HepG2 (cell line): ENCODE measurements around the gene KNL1. TPM values are rescaled to one million over a fixed set of nuclear protein-coding genes. Genes with fewer than 3 reads are reported as not detected.

Experiments
- CAMTA2 ChIP-seq: sonication (generic); formaldehyde crosslinking; IDR thresholded peaks from 2 replicates; pipeline ENCODE4 v1.4.0; 2020; ENCODE audit warnings: mild to moderate bottlenecking, missing genetic modification reagents, borderline replicate concordance
- CREM ChIP-seq, 2 experiments: sonication (generic) in 1 of 2; formaldehyde crosslinking in 1 of 2; IDR thresholded peaks; 2 replicates each; pipeline versions ENCODE4 v1.4.0 to v1.6.1; 2016 to 2020; ENCODE audit warnings: antibody characterized with exemption in 1 of 2, mild to moderate bottlenecking in 1 of 2, missing genetic modification reagents in 1 of 2
- FOSL2 ChIP-seq: sonication (generic); formaldehyde crosslinking; IDR thresholded peaks from 2 replicates; pipeline ENCODE4 v1.4.0; 2020; ENCODE audit warnings: missing genetic modification reagents
- GATAD1 ChIP-seq: IDR thresholded peaks from 2 replicates; pipeline ENCODE4 v1.6.1; 2016; ENCODE audit warnings: missing genetic modification reagents, missing compliant biosample characterization
- MLLT10 ChIP-seq: sonication (generic); formaldehyde crosslinking; IDR thresholded peaks from 2 replicates; pipeline ENCODE4 v1.4.0; 2020; ENCODE audit warnings: missing genetic modification reagents
- NFYB ChIP-seq: sonication (generic); formaldehyde crosslinking; IDR thresholded peaks from 2 replicates; pipeline ENCODE4 v1.4.0; 2020; ENCODE audit warnings: missing genetic modification reagents
- PRPF4 ChIP-seq: fragments of 200-400 bp; formaldehyde crosslinking; IDR thresholded peaks from 2 replicates; pipeline ENCODE4 v1.6.1; 2016; ENCODE audit warnings: low read length, low read depth; ENCODE audit not compliant: poor library complexity, severe bottlenecking
- SATB2 ChIP-seq: sonication (generic); formaldehyde crosslinking; IDR thresholded peaks from 2 replicates; pipeline ENCODE4 v1.5.0; 2020; ENCODE audit warnings: missing genetic modification reagents
- SOX5 ChIP-seq: IDR thresholded peaks from 2 replicates; pipeline ENCODE4 v1.6.1; 2016; ENCODE audit warnings: borderline replicate concordance
- TRIM24 ChIP-seq: sonication (generic); formaldehyde crosslinking; IDR thresholded peaks from 2 replicates; pipeline ENCODE4 v1.8.0; 2022; ENCODE audit warnings: mild to moderate bottlenecking, missing genetic modification reagents
- ZFYVE20 ChIP-seq: sonication (generic); formaldehyde crosslinking; IDR thresholded peaks from 2 replicates; pipeline ENCODE4 v1.8.0; 2023; ENCODE audit warnings: low read depth, mild to moderate bottlenecking, moderate library complexity, missing genetic modification reagents, borderline replicate concordance
- ZNF143 ChIP-seq: sonication (generic); formaldehyde crosslinking; IDR thresholded peaks from 2 replicates; pipeline ENCODE4 v1.4.0; 2020; ENCODE audit warnings: missing genetic modification reagents
- ZNF224 ChIP-seq: sonication (generic); formaldehyde crosslinking; IDR thresholded peaks from 2 replicates; pipeline ENCODE4 v1.5.0; 2020; ENCODE audit warnings: mild to moderate bottlenecking, missing genetic modification reagents
- ZNF260 ChIP-seq: sonication (generic); formaldehyde crosslinking; IDR thresholded peaks from 2 replicates; pipeline ENCODE4 v1.4.0; 2020; ENCODE audit warnings: missing genetic modification reagents, low read depth, mild to moderate bottlenecking, borderline replicate concordance
- ZNF547 ChIP-seq: sonication (generic); formaldehyde crosslinking; IDR thresholded peaks from 2 replicates; pipeline ENCODE4 v1.5.1; 2020; ENCODE audit warnings: mild to moderate bottlenecking, missing genetic modification reagents
- ZNF761 ChIP-seq: sonication (generic); formaldehyde crosslinking; conservative IDR thresholded peaks from 2 replicates; pipeline ENCODE4 v1.4.0; 2020; ENCODE audit warnings: mild to moderate bottlenecking, missing genetic modification reagents
- ZNF792 ChIP-seq: IDR thresholded peaks from 2 replicates; pipeline ENCODE4 v1.6.1; 2016
- ZSCAN30 ChIP-seq: sonication (generic); formaldehyde crosslinking; IDR thresholded peaks from 2 replicates; pipeline ENCODE4 v1.5.0; 2020; ENCODE audit warnings: mild to moderate bottlenecking, missing genetic modification reagents
- polyA plus RNA-seq, 8 experiments: library from polyadenylated mRNA; depleted of rRNA in 3 of 8; stranded (reverse) in 7 of 8; unstranded in 1 of 8; fragments of >200 nt; fragmentation: Illumina TruSeq in 4 of 8; extraction: Trizol in 4 of 8; gene quantifications; 2 replicates each; pipeline versions ENCODE4 v1.2.1 to v1.2.3, GENCODE V29; 2011 to 2016; ENCODE audit warnings: low read depth in 4 of 8, missing spikeins in 1 of 8, mixed read lengths in 1 of 8; ENCODE audit not compliant: insufficient read depth in 1 of 8
- total RNA-seq, 5 experiments: library from RNA; depleted of rRNA; stranded (reverse); fragments of >200 nt; fragmentation: Illumina TruSeq; extraction: Trizol; gene quantifications; 2 replicates each; pipeline ENCODE4 v1.2.3, GENCODE V29; 2016; ENCODE audit warnings: low read depth in 1 of 5
- TF ChIP-seq, protein P1 (sequence below): sonication (generic); formaldehyde crosslinking; IDR thresholded peaks from 2 replicates; pipeline ENCODE4 v1.4.0; 2020; ENCODE audit warnings: missing genetic modification reagents, low read depth, mild to moderate bottlenecking, borderline replicate concordance
- TF ChIP-seq, protein P2 (sequence below): IDR thresholded peaks from 2 replicates; pipeline ENCODE4 v1.6.1; 2016; ENCODE audit warnings: missing genetic modification reagents, missing compliant biosample characterization
- TF ChIP-seq, protein P3 (sequence below): IDR thresholded peaks from 2 replicates; pipeline ENCODE4 v1.6.1; 2018; ENCODE audit warnings: missing genetic modification reagents, mild to moderate bottlenecking, missing compliant biosample characterization
- TF ChIP-seq, protein P4 (sequence below): IDR thresholded peaks from 2 replicates; pipeline ENCODE4 v1.6.1; 2016; ENCODE audit warnings: missing compliant biosample characterization, missing genetic modification reagents, borderline replicate concordance
- TF ChIP-seq, protein P5 (sequence below): sonication (generic); formaldehyde crosslinking; IDR thresholded peaks from 2 replicates; pipeline ENCODE4 v1.8.1; 2023; ENCODE audit warnings: mild to moderate bottlenecking, moderate library complexity, missing genetic modification reagents
- TF ChIP-seq, protein P6 (sequence below): sonication (generic); formaldehyde crosslinking; IDR thresholded peaks from 2 replicates; pipeline ENCODE4 v1.5.1; 2020; ENCODE audit warnings: mild to moderate bottlenecking, missing genetic modification reagents, moderate library complexity

Gene KNL1
- total and polyA plus RNA-seq, 2 of the 13 experiments (the other 11 are each of a cell fraction or from before 2014, with no cell fraction given), result 8.0 to 21.4 TPM

DNA sequence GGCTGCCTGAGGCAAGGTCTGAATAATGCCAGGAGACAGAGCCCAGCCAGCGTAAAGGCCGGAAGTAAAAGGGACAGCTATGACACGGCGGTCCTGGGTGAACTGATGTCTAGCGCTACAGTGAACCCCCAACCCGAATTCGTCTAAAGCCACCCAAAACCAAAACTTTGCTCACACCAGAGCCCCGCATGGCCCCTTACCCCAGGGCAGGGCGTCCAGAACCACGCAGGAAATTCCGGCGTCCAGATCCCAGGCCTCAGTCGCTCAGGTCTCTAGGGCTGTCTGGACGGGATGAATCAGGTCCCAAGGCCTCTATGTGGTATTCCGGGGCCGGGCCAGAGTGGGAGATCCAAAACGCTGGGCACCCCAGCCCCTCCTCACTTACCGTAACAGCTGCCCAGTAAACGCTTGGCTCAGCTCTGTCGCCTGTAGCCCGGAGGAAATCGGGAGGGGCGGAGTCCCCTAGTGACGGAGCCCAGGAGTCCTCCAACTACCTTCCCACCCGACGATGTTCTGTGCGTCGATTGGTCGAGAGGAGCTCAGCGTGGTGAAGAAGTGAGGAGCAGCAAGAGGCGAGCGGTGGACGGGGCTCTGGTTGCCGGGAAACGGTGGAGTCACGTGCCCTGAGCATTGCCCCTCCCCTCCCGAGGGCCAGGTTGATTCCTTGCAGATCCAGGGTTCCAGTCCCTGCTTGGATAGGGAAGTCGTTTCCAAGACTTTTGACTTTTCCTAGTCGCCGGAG lies 29.3 kb upstream of the KNL1 start, which contains the start of gene CCDC32 (continued):
- TF ChIP-seq, protein P1, sequence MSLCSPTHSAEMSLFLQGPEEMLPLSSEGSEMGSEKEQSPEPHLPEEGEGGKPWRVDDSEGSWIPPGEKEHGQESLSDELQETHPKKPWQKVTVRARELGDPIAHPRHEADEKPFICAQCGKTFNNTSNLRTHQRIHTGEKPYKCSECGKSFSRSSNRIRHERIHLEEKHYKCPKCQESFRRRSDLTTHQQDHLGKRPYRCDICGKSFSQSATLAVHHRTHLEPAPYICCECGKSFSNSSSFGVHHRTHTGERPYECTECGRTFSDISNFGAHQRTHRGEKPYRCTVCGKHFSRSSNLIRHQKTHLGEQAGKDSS (CRISPR knock-in tag), result no peak
- TF ChIP-seq CREM (IDR thresholded peaks at IDR 0.05) (peak; percentile 66; the same call in 1 of the 2 replicates), CREM (CRISPR knock-in tag; IDR thresholded peaks at IDR 0.05) (no peak), CAMTA2 (CRISPR knock-in tag) (no peak), SOX5 (CRISPR knock-in tag) (no peak), ZNF224 (CRISPR knock-in tag) (peak; percentile 56; the same call in 1 of the 2 replicates), ZNF260 (no peak), ZNF761 (CRISPR knock-in tag) (no peak), SATB2 (CRISPR knock-in tag) (no peak), ZNF547 (no peak), ZNF143 (no peak), ZNF792 (CRISPR knock-in tag) (peak; percentile 63; the same call in 1 of the 2 replicates), ZSCAN30 (no peak), NFYB (peak; percentile 79), PRPF4 (no peak), GATAD1 (peak; percentile 77), TRIM24 (CRISPR knock-in tag) (no peak), ZFYVE20 (CRISPR knock-in tag) (no peak), FOSL2 (CRISPR knock-in tag) (peak; percentile 34; the same call in 1 of the 2 replicates), MLLT10 (CRISPR knock-in tag) (no peak)
- TF ChIP-seq, protein P2, sequence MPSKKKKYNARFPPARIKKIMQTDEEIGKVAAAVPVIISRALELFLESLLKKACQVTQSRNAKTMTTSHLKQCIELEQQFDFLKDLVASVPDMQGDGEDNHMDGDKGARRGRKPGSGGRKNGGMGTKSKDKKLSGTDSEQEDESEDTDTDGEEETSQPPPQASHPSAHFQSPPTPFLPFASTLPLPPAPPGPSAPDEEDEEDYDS, result peak; percentile 92
- TF ChIP-seq, protein P3, sequence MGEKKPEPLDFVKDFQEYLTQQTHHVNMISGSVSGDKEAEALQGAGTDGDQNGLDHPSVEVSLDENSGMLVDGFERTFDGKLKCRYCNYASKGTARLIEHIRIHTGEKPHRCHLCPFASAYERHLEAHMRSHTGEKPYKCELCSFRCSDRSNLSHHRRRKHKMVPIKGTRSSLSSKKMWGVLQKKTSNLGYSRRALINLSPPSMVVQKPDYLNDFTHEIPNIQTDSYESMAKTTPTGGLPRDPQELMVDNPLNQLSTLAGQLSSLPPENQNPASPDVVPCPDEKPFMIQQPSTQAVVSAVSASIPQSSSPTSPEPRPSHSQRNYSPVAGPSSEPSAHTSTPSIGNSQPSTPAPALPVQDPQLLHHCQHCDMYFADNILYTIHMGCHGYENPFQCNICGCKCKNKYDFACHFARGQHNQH (CRISPR knock-in tag), result peak; percentile 25
- TF ChIP-seq, protein P4, sequence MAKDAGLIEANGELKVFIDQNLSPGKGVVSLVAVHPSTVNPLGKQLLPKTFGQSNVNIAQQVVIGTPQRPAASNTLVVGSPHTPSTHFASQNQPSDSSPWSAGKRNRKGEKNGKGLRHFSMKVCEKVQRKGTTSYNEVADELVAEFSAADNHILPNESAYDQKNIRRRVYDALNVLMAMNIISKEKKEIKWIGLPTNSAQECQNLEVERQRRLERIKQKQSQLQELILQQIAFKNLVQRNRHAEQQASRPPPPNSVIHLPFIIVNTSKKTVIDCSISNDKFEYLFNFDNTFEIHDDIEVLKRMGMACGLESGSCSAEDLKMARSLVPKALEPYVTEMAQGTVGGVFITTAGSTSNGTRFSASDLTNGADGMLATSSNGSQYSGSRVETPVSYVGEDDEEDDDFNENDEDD (CRISPR knock-in tag), result peak; percentile 54; the same call in 1 of the 2 replicates
- TF ChIP-seq, protein P5, sequence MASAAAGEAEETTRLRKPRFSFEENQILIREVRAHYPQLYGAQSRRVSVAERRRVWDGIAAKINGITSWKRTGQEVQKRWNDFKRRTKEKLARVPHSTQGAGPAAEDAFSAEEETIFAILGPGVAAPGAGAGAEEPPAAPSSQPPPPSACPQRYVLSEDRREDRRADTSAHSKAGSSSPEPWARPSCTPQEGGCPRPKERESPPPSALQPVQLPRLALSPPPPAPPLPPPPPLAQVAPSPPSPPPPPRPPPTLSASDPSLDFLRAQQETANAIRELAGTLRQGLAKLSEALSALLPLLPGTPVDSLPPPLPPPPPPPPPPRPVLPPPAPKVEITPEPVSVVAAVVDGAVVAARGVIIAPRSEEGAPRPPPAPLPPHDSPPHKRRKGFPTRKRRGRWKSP (CRISPR knock-in tag), result no peak
- TF ChIP-seq, protein P6, sequence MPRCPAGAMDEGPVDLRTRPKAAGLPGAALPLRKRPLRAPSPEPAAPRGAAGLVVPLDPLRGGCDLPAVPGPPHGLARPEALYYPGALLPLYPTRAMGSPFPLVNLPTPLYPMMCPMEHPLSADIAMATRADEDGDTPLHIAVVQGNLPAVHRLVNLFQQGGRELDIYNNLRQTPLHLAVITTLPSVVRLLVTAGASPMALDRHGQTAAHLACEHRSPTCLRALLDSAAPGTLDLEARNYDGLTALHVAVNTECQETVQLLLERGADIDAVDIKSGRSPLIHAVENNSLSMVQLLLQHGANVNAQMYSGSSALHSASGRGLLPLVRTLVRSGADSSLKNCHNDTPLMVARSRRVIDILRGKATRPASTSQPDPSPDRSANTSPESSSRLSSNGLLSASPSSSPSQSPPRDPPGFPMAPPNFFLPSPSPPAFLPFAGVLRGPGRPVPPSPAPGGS (CRISPR knock-in tag), result no peak
